A549 treated with AZD9567 at 1 μM for 4 hours (cell line): ENCODE results near the gene TMEM143. TPM values are rescaled to one million over a fixed set of nuclear protein-coding genes. Genes with fewer than 3 reads are reported as not detected.

Source experiments
- total RNA-seq: library from RNA; stranded (reverse); fragments of 200-300 nt; extraction: Qiagen RNA extraction; gene quantifications from 5 replicates; pipeline ENCODE4 v1.2.3, GENCODE V29; 2022; ENCODE audit not compliant: insufficient read depth

TMEM143 gene
- total RNA-seq = 1.8 to 5.3 TPM (median 3.8 TPM) in 5 replicates

DNA sequence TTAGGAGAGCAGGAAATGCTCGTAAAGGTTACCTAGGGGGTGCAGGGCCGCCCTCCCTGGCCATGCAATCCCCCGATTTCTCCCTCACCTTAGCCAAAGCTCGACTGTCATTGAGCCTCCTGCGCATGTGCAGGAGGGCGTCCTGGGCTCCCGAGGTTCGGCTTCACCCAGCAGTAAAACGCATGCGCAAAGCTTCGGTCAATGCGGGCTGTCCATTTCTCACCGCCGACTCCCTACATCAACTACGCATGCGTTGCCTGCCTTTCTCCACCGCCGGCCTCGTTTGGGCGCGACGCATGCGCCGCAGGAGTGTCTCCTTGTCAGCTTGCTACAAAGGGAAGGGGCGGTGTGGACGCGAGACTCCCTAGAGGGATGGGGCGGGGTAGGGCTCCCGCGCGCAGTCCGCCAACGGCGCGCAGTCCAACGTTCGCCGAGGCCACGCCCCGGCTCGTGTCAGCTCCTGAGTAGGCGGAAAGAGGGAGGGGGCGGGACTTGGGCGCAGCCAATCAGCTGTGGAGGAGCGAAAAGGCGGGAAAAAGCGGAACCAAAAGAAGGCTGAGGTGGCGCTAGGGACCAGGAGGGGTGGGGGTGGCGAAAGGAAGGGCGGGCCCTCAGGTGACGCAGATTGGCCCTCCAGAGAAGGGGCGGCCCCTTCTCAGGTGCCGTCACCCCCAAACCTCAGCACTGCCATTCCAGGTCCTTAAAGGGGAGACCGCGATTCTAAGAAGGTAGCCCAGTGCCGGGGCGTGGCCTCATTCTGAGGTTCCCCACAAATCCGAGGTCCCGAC is at the start of gene TMEM143, which contains the start of gene SYNGR4:
Gene TMEM143, minus strand, starts transcription at position 131 of the 788 bp plus-strand sequence. Its CDS starts 20 bp downstream, at position 111.
Gene SYNGR4, plus strand, starts transcription at position 558 of the 788 bp plus-strand sequence. CDS start 1,476 bp downstream, outside the sequence.

GRCh38 chr19:48393559-48394330 is 30.0 kb upstream of the TMEM143 start, which contains the start of gene GRIN2D:
Gene GRIN2D (plus strand): TSS chr19:48393668. CDS start chr19:48398393, 4,725 bp downstream.

DNA sequence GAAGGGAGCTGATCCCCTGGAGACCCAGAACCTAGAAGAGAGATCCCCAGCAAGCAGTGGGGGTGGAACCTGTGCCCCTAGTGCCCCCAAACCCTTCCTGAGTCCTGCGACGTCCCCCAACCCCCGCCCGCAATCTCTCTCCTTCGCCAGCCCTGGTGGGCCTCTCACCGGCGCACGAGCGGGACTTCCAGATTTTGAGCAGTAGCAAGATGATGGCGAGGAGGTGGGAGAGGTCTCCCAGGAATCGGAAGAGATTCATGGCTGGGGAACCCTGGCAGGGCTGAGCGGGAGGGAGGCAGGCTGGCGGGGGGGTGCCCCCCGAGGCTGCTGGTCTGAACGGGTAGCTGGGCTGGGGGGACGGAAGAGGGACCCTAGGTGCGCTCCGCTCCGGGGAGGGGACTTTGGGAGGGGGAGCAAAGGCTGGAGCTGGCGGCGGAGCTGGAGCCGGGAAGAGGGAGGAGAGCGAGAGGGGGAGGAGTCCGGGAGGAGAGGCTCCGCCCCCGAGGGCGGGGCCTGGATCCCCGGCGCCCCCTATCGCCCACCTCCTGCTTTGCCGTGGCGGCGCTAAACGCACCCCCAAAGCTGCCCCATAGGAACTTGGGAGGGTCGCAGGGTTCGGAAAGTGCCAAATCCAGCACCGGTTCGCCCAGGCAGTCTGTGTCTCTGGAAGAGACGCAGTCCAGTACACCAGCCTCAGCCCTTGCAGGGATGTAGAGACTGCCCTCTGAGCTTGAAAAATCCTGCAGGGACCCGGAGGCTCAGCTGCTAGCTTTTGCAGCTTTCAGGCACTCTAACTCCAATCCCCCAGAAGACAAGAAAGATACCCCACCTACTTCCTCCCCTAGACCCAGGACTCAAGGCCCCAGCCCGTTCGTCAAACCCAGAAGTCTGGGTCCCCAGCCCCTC is 27.6 kb upstream of the TMEM143 start, which contains the start of gene KDELR1:
Gene KDELR1, minus strand, starts transcription at position 452 of the 906 bp plus-strand sequence. Its CDS starts 193 bp downstream, at position 259.

GRCh38 chr19:48325265-48325910 is 38.4 kb downstream of the TMEM143 start, which contains the start of gene EMP3:
Gene EMP3 (plus strand): TSS chr19:48325552. CDS start chr19:48326845, 1,293 bp downstream.

Other genes with a start within 250 kb of the TMEM143 start
- gene LIG1, start 193.6 kb downstream of the TMEM143 start, total RNA-seq = 61.5 to 69.7 TPM (median 68.2 TPM) in 5 replicates
- 4.5 to 7.5 TPM (median 7.4 TPM) in 5 replicates for gene ZSWIM9, start 193.3 kb downstream of the TMEM143 start, total RNA-seq
- 14.7 to 29.8 TPM (median 15.2 TPM) in 5 replicates for gene CARD8, start 108.0 kb downstream of the TMEM143 start, total RNA-seq
- gene ZNF114, start 93.9 kb downstream of the TMEM143 start, total RNA-seq = 5.8 to 10.1 TPM (median 6.0 TPM) in 5 replicates
- 325 to 465 TPM (median 421 TPM) in 5 replicates for gene EMP3, start 38.4 kb downstream of the TMEM143 start, total RNA-seq
- 2.4 to 6.0 TPM (median 3.0 TPM) in 5 replicates for gene SYNGR4, start 427 bp upstream of the TMEM143 start, total RNA-seq
- 388 to 423 TPM (median 399 TPM) in 5 replicates for gene KDELR1, start 27.6 kb upstream of the TMEM143 start, total RNA-seq
- 5.1 to 8.8 TPM (median 7.8 TPM) in 5 replicates for gene GRIN2D, start 29.7 kb upstream of the TMEM143 start, total RNA-seq
- gene GRWD1, start 82.0 kb upstream of the TMEM143 start, total RNA-seq = 97.8 to 124 TPM (median 112 TPM) in 5 replicates
- 1.1 to 2.5 TPM (median 1.3 TPM) in 4 of 5 replicates, not detected in the other for gene KCNJ14, start 91.6 kb upstream of the TMEM143 start, total RNA-seq
- gene CYTH2, start 105.4 kb upstream of the TMEM143 start, total RNA-seq = 60.6 to 75.4 TPM (median 68.5 TPM) in 5 replicates
- 3.6 to 4.3 TPM (median 4.0 TPM) in 5 replicates for gene LMTK3, start 147.9 kb upstream of the TMEM143 start, total RNA-seq
- 14.1 to 16.2 TPM (median 14.9 TPM) in 5 replicates for gene SULT2B1, start 188.2 kb upstream of the TMEM143 start, total RNA-seq
- not detected in 5 replicates for gene SPACA4, start 242.8 kb upstream of the TMEM143 start, total RNA-seq